Measurements from ENCODE around the gene SLC52A3. TPM values are rescaled to one million over a fixed set of nuclear protein-coding genes. Genes with fewer than 3 reads are reported as not detected.

SLC52A3 gene
- total RNA-seq, 1 experiment from 2014 or later, result 4.2 TPM

- DNase-seq (peak; percentile 15), ATAC-seq (no peak)
- TF ChIP-seq EZH2phosphoT487 (IDR thresholded peaks at IDR 0.05; ENCODE audit: borderline replicate concordance, low read length) (no peak), CTCF (conservative IDR thresholded peaks at IDR 0.05; ENCODE audit: low read depth, low read length) (no peak), EZH2 (IDR thresholded peaks at IDR 0.05; ENCODE audit: low read length, unreplicated experiment) (no peak)
- no peaks in the 10 kb centered on the region for H3K27me3 ChIP-seq (ENCODE audit: low read length)
- POLR2A ChIA-PET (ENCODE audit: unreplicated experiment), result no interaction called here
- H3F3A ChIP-seq (ENCODE audit: low read length, unreplicated experiment), result no peaks in the 10 kb centered on the region
- peaks cover 5% of the 10 kb centered on the region; the same call in 1 of the 2 replicates for H3K36me3 ChIP-seq (ENCODE audit: low read depth, low read length)
- H3K27ac ChIP-seq (ENCODE audit: low read length), result no peak overlapping the region
- H3K4me2 ChIP-seq (ENCODE audit: low read length), result peak overlapping the region; percentile 85; the same call in 1 of the 2 replicates
- intact Hi-C loops (cut with micrococcal nuclease), result no loop called here
- peaks cover 6% of the 10 kb centered on the region for H3K79me2 ChIP-seq (ENCODE audit: low read length)
- CTCF ChIA-PET, result no interaction called here
- peaks cover 13% of the 10 kb centered on the region for H3K4me1 ChIP-seq (ENCODE audit: insufficient read depth, low read length)
- no peak overlapping the region for H3K4me3 ChIP-seq (ENCODE audit: low read length)
- H3K9me3 ChIP-seq (ENCODE audit: low read length), result no peaks in the 10 kb centered on the region
- H2AFZ ChIP-seq (ENCODE audit: low read length), result no peak overlapping the region
- no TSS peak for BruUV-seq (replicated peaks)
- no peak overlapping the region for H3K9ac ChIP-seq (ENCODE audit: low read length)
- no peaks in the 10 kb centered on the region for H4K20me1 ChIP-seq (ENCODE audit: low read length)
- H3K9me2 ChIP-seq (replicated peaks; ENCODE audit: low read length), result no peaks in the 10 kb centered on the region
Observed at GRCh38 chr20:766906-767305, 1.4 kb downstream of the SLC52A3 start.

GRCh38 chr20:764255-764654 is 4.0 kb downstream of the SLC52A3 start:
- Histone ChIP-seq H3K4me3 (ENCODE audit: low read length) (no peak overlapping the region), H3K4me2 (ENCODE audit: low read length) (no peak overlapping the region), H3K36me3 (ENCODE audit: low read depth, low read length) (peaks cover 14% of the 10 kb centered on the region), H3K79me2 (ENCODE audit: low read length) (peaks cover 6% of the 10 kb centered on the region), H3K27me3 (ENCODE audit: low read length) (no peaks in the 10 kb centered on the region), H4K20me1 (ENCODE audit: low read length) (no peaks in the 10 kb centered on the region), H3F3A (ENCODE audit: low read length, unreplicated experiment) (no peaks in the 10 kb centered on the region), H3K9me2 (replicated peaks; ENCODE audit: low read length) (no peaks in the 10 kb centered on the region), H3K9me3 (ENCODE audit: low read length) (no peaks in the 10 kb centered on the region), H2AFZ (ENCODE audit: low read length) (no peak overlapping the region), H3K4me1 (ENCODE audit: insufficient read depth, low read length) (peaks cover 12% of the 10 kb centered on the region), H3K9ac (ENCODE audit: low read length) (no peak overlapping the region), H3K27ac (ENCODE audit: low read length) (no peak overlapping the region)
- intact Hi-C loops (cut with micrococcal nuclease), result no loop called here
- BruUV-seq (replicated peaks), result no TSS peak
- DNase-seq, result no peak
- POLR2A ChIA-PET (ENCODE audit: unreplicated experiment), result no interaction called here
- ATAC-seq, result no peak
- CTCF ChIA-PET, result no interaction called here
- no peak for TF ChIP-seq CTCF (conservative IDR thresholded peaks at IDR 0.05; ENCODE audit: low read depth, low read length)
- TF ChIP-seq EZH2 (IDR thresholded peaks at IDR 0.05; ENCODE audit: low read length, unreplicated experiment), result no peak
- no peak for TF ChIP-seq EZH2phosphoT487 (IDR thresholded peaks at IDR 0.05; ENCODE audit: borderline replicate concordance, low read length)

- H3F3A ChIP-seq (ENCODE audit: low read length, unreplicated experiment), result no peaks in the 10 kb centered on the region
Observed at GRCh38 chr20:761418-762381, 6.6 kb downstream of the SLC52A3 start.

More at GRCh38 chr20:761418-762381, 6.6 kb downstream of the SLC52A3 start:
- POLR2A ChIA-PET (ENCODE audit: unreplicated experiment), result no interaction called here
- H3K4me2 ChIP-seq (ENCODE audit: low read length), result no peak overlapping the region
- H3K27ac ChIP-seq (ENCODE audit: low read length), result no peak overlapping the region
- H3K9ac ChIP-seq (ENCODE audit: low read length), result no peak overlapping the region
- DNase-seq (no peak), ATAC-seq (no peak)
- no peaks in the 10 kb centered on the region for H3K27me3 ChIP-seq (ENCODE audit: low read length)
- BruUV-seq (replicated peaks), result no TSS peak
- H2AFZ ChIP-seq (ENCODE audit: low read length), result no peak overlapping the region
- no peak overlapping the region for H3K4me3 ChIP-seq (ENCODE audit: low read length)
- no peaks in the 10 kb centered on the region for H3K9me2 ChIP-seq (replicated peaks; ENCODE audit: low read length)
- no peaks in the 10 kb centered on the region for H3K4me1 ChIP-seq (ENCODE audit: insufficient read depth, low read length)
- H3K79me2 ChIP-seq (ENCODE audit: low read length), result no peaks in the 10 kb centered on the region
- CTCF ChIA-PET, result no interaction called here
- no peaks in the 10 kb centered on the region for H3K9me3 ChIP-seq (ENCODE audit: low read length)
- H4K20me1 ChIP-seq (ENCODE audit: low read length), result no peaks in the 10 kb centered on the region
- intact Hi-C loops (cut with micrococcal nuclease), result no loop called here
- TF ChIP-seq EZH2phosphoT487 (IDR thresholded peaks at IDR 0.05; ENCODE audit: borderline replicate concordance, low read length) (no peak), CTCF (conservative IDR thresholded peaks at IDR 0.05; ENCODE audit: low read depth, low read length) (no peak), EZH2 (IDR thresholded peaks at IDR 0.05; ENCODE audit: low read length, unreplicated experiment) (no peak)
- H3K36me3 ChIP-seq (ENCODE audit: low read depth, low read length), result peaks cover 14% of the 10 kb centered on the region

All from PC-3 (cell line).